Measurements from ENCODE around the gene ELF2. TPM values are rescaled to one million over a fixed set of nuclear protein-coding genes. Genes with fewer than 3 reads are reported as not detected.

The ELF2 gene
- polyA plus RNA-seq, 1 donor from 2014 or later, result 105 TPM

GRCh38 chr4:139129206-139129605 is 47.8 kb downstream of the ELF2 start:
- H3K4me2 ChIP-seq (ENCODE audit: low read length), result no peak overlapping the region
- H3K27ac ChIP-seq (ENCODE audit: low read length), result no peak overlapping the region
- no peaks in the 10 kb centered on the region for H3K79me2 ChIP-seq (replicated peaks; ENCODE audit: insufficient read depth, low read length)
- no peak overlapping the region for H3K9ac ChIP-seq (ENCODE audit: low read length)
- no peaks in the 10 kb centered on the region for H3K9me3 ChIP-seq (ENCODE audit: low read length)
- H3K9me2 ChIP-seq (ENCODE audit: insufficient read depth, low read length), result no peaks in the 10 kb centered on the region
- no peaks in the 10 kb centered on the region for H3K36me3 ChIP-seq (ENCODE audit: insufficient read depth, low read length)
- H4K20me1 ChIP-seq (ENCODE audit: insufficient read depth), result no peaks in the 10 kb centered on the region
- H3K27me3 ChIP-seq (ENCODE audit: insufficient read depth, low read depth, low read length), result no peaks in the 10 kb centered on the region
- H3F3A ChIP-seq (ENCODE audit: insufficient read depth, low read length, poor library complexity, severe bottlenecking), result no peaks in the 10 kb centered on the region
- TF ChIP-seq MXI1 (conservative IDR thresholded peaks at IDR 0.05; ENCODE audit: poor library complexity, severe bottlenecking) (no peak), SMC3 (conservative IDR thresholded peaks at IDR 0.05; ENCODE audit: poor library complexity) (no peak), RAD21 (conservative IDR thresholded peaks at IDR 0.05) (no peak), EP300 (conservative IDR thresholded peaks at IDR 0.05; ENCODE audit: poor library complexity, severe bottlenecking) (no peak), EZH2 (IDR thresholded peaks at IDR 0.05; ENCODE audit: borderline replicate concordance, insufficient read depth, low read length, poor library complexity, severe bottlenecking) (no peak), TAF1 (IDR thresholded peaks at IDR 0.05; ENCODE audit: low read depth) (no peak), POLR2AphosphoS5 (IDR thresholded peaks at IDR 0.05) (no peak)
- TF ChIP-seq, protein P1, sequence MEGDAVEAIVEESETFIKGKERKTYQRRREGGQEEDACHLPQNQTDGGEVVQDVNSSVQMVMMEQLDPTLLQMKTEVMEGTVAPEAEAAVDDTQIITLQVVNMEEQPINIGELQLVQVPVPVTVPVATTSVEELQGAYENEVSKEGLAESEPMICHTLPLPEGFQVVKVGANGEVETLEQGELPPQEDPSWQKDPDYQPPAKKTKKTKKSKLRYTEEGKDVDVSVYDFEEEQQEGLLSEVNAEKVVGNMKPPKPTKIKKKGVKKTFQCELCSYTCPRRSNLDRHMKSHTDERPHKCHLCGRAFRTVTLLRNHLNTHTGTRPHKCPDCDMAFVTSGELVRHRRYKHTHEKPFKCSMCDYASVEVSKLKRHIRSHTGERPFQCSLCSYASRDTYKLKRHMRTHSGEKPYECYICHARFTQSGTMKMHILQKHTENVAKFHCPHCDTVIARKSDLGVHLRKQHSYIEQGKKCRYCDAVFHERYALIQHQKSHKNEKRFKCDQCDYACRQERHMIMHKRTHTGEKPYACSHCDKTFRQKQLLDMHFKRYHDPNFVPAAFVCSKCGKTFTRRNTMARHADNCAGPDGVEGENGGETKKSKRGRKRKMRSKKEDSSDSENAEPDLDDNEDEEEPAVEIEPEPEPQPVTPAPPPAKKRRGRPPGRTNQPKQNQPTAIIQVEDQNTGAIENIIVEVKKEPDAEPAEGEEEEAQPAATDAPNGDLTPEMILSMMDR (IDR thresholded peaks at IDR 0.05; ENCODE audit: poor library complexity, severe bottlenecking), result no peak
- TF ChIP-seq, protein P2, sequence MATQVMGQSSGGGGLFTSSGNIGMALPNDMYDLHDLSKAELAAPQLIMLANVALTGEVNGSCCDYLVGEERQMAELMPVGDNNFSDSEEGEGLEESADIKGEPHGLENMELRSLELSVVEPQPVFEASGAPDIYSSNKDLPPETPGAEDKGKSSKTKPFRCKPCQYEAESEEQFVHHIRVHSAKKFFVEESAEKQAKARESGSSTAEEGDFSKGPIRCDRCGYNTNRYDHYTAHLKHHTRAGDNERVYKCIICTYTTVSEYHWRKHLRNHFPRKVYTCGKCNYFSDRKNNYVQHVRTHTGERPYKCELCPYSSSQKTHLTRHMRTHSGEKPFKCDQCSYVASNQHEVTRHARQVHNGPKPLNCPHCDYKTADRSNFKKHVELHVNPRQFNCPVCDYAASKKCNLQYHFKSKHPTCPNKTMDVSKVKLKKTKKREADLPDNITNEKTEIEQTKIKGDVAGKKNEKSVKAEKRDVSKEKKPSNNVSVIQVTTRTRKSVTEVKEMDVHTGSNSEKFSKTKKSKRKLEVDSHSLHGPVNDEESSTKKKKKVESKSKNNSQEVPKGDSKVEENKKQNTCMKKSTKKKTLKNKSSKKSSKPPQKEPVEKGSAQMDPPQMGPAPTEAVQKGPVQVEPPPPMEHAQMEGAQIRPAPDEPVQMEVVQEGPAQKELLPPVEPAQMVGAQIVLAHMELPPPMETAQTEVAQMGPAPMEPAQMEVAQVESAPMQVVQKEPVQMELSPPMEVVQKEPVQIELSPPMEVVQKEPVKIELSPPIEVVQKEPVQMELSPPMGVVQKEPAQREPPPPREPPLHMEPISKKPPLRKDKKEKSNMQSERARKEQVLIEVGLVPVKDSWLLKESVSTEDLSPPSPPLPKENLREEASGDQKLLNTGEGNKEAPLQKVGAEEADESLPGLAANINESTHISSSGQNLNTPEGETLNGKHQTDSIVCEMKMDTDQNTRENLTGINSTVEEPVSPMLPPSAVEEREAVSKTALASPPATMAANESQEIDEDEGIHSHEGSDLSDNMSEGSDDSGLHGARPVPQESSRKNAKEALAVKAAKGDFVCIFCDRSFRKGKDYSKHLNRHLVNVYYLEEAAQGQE (IDR thresholded peaks at IDR 0.05; ENCODE audit: borderline replicate concordance), result no peak
- no peak overlapping the region for H2AFZ ChIP-seq (ENCODE audit: low read depth, low read length)
- H3K4me3 ChIP-seq (ENCODE audit: low read length), result no peak overlapping the region

DNA sequence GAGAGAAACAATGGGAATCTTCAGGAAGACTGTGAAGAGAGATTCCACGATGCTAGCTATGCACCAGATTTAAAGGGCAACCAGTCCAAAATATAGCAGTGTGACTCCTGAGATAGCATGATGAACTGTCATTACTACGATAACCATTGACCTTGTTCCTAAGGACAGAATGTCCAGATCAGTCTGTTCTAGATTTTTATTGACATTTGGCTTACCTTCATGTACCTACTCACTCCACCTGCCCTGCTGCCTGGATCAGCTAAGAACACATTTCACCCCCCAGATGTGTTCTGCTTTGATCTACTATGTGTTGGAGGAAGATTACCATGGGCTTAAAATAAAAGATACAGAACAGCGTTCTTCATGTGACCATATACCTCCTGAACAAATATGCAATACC is 50.1 kb downstream of the ELF2 start:
- H3K4me3 ChIP-seq (ENCODE audit: low read length), result no peak overlapping the region
- no peak overlapping the region for H3K4me2 ChIP-seq (ENCODE audit: low read length)
- no peaks in the 10 kb centered on the region for H4K20me1 ChIP-seq (ENCODE audit: insufficient read depth)
- no peaks in the 10 kb centered on the region for H3F3A ChIP-seq (ENCODE audit: insufficient read depth, low read length, poor library complexity, severe bottlenecking)
- no peaks in the 10 kb centered on the region for H3K9me3 ChIP-seq (ENCODE audit: low read length)
- H3K27ac ChIP-seq (ENCODE audit: low read length), result no peak overlapping the region
- no peaks in the 10 kb centered on the region for H3K9me2 ChIP-seq (ENCODE audit: insufficient read depth, low read length)
- H2AFZ ChIP-seq (ENCODE audit: low read depth, low read length), result no peak overlapping the region
- H3K27me3 ChIP-seq (ENCODE audit: insufficient read depth, low read depth, low read length), result no peaks in the 10 kb centered on the region
- TF ChIP-seq MXI1 (conservative IDR thresholded peaks at IDR 0.05; ENCODE audit: poor library complexity, severe bottlenecking) (no peak), POLR2AphosphoS5 (IDR thresholded peaks at IDR 0.05) (no peak), SMC3 (conservative IDR thresholded peaks at IDR 0.05; ENCODE audit: poor library complexity) (no peak), EP300 (conservative IDR thresholded peaks at IDR 0.05; ENCODE audit: poor library complexity, severe bottlenecking) (no peak), EZH2 (IDR thresholded peaks at IDR 0.05; ENCODE audit: borderline replicate concordance, insufficient read depth, low read length, poor library complexity, severe bottlenecking) (no peak)
- TF ChIP-seq, protein P2 (IDR thresholded peaks at IDR 0.05; ENCODE audit: borderline replicate concordance), result no peak
- no peak overlapping the region for H3K9ac ChIP-seq (ENCODE audit: low read length)
- H3K36me3 ChIP-seq (ENCODE audit: insufficient read depth, low read length), result no peaks in the 10 kb centered on the region
- no peaks in the 10 kb centered on the region for H3K79me2 ChIP-seq (replicated peaks; ENCODE audit: insufficient read depth, low read length)

All from neural cell (in vitro differentiated cells).